ENCODE results near the gene IMPA2.
"Not testable (repeated sequence)": the region's sequence is repeated elsewhere in the genome, so short reads cannot be mapped to it uniquely, and the experiment has no call there.

IMPA2 gene

GRCh38 chr18:11963991-11964484 lies 17.3 kb upstream of the IMPA2 start:
- no peak for DNase-seq

DNA sequence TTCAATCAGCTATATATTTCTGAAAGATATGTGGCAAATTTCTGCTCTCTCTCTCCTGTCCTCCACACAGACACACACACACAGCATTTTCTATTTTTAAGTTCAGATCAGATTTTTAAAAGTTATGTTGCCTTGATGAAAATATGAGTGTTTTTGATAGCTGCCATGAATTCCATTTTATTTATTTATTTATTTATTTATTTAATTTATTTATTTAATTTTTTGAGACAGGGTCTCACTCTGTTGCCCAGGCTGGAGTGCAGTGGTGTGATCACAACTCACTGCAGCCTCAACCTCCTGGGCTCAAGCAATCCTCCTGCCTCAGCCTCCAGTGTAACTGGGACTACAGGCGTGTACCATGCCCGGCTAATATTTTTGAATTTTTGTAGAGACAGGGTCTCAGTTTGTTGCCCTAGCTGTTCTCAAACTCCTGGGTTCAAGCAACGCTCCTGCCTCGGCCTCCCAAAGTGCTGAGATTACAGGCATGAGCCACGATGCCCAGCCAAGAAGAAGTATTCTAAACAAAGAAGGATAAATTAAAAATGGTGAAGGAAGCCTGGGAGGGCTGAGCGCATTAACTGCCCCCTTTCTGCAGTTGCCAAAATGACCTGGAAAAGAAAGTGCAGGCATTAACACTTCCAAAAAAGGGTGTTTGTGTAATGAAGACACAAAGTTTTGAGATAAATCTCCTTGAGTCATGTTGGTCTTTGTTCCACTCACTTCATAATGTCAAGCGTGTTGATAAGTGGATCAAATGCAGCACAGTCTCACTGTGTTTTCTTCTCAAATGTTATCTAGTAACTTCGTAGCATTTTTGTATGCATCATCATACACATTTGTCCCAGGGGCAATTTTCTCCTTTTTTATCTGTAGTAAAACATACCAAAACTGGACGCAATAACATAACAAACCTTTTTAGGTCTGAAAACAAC lies 11.1 kb upstream of the IMPA2 start:
- no peak for DNase-seq

DNA sequence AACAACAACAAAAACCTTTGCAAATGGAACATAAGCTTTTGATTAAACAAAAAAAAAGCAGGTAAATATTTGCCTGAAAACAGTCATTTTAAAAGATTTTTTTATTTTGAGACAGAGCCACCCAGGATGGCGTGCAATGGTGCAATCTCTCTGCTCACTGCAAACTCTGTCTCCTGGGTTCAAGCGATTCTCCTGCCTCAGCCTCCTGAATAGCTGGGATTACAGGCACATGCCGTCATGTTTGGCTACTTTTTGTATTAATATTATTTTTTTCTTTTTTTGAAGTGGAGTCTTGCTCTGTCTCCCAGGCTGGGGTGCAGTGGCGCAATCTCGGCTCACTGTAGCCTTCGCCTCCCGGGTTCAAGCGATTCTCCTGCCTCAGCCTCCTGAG lies 10.5 kb upstream of the IMPA2 start:
- DNase-seq, result not testable (repeated sequence)

- no peak for DNase-seq
Measured at GRCh38 chr18:11972371-11973174, 8.7 kb upstream of the IMPA2 start.

- no peak for DNase-seq
Measured at GRCh38 chr18:11974741-11975325, 6.5 kb upstream of the IMPA2 start.

GRCh38 chr18:11975723-11976122 lies 5.6 kb upstream of the IMPA2 start:
- no peak for DNase-seq

DNA sequence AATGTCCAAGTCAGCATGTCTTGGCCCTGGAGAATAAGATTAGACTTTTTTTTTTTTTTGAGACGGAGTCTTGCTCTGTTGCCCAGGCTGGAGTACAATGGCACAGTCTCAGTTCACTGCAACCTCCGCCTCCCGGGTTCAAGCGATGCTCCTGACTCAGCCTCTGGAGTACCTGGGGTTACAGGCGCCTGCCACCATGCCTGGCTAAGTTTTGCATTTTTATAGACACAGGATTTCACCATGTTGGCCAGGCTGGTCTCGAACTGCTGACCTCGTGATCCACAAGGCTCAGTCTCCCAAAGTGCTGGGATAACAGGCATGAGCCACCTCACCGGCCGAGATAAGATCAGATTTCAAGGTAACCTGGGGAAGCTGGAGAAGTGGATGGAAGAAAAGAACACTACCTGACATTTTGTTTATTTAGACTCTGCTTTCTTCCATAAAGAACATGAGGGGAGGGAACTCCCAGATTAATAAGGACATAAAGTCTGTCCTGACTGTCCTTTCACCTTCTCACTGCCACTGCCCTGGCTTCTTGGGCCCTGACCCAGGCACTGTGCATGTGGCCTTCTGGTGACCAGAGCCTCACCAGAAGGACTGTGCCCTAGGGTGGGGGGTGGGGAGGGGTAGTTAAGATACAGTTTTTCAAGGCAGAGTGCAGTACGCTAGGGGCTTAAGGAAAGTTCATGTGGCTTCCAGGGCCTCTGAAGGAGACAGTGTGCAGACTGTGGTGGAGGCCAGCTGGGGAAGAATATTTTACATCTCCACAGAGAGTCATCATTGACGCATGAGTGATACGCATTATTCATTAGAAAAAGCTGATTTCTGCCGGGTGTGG lies 4.8 kb upstream of the IMPA2 start:
- DNase-seq, result no peak

GRCh38 chr18:11977153-11977466 lies 4.2 kb upstream of the IMPA2 start:
- no peak for DNase-seq

- no peak for DNase-seq
Measured at GRCh38 chr18:11978956-11979355, 2.4 kb upstream of the IMPA2 start.

- DNase-seq, result no peak
Measured at GRCh38 chr18:11980163-11980493, 1.2 kb upstream of the IMPA2 start.

DNA sequence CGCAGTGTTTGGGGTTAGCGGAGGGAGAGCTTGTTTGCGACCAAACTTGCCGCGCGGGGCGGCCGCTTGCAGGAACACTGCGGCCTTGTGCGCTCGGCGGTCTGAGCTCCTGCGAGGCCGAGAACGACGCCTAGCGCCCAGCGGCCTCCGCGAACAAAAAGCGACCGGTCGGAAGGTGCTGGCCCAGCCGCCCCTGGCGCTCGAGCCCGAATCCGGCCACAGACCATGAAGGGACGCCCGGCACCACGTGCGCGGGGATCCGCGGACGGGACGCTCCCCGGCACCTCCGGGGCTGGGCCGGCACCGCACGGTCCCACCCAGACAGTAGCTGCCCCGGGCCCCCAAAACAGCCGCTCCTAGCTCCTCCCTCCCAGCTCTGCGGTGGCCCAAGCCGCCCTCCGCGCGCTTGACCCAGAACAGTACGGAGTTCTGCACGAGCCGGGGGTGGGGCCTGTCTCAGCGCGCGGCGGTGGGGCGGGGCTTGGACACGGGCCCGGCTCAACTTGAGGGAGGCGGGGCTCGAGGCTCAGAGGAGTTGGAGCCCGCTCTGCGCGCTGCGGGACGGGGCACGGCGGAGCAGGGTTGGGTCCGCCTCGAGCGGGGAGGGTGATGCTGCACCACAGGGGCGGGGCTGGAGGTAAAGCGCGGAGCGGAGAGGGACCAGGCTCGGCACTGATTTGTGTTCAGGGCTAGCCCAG lies 664 bp upstream of the IMPA2 start:
- DNase-seq, result no peak

DNA sequence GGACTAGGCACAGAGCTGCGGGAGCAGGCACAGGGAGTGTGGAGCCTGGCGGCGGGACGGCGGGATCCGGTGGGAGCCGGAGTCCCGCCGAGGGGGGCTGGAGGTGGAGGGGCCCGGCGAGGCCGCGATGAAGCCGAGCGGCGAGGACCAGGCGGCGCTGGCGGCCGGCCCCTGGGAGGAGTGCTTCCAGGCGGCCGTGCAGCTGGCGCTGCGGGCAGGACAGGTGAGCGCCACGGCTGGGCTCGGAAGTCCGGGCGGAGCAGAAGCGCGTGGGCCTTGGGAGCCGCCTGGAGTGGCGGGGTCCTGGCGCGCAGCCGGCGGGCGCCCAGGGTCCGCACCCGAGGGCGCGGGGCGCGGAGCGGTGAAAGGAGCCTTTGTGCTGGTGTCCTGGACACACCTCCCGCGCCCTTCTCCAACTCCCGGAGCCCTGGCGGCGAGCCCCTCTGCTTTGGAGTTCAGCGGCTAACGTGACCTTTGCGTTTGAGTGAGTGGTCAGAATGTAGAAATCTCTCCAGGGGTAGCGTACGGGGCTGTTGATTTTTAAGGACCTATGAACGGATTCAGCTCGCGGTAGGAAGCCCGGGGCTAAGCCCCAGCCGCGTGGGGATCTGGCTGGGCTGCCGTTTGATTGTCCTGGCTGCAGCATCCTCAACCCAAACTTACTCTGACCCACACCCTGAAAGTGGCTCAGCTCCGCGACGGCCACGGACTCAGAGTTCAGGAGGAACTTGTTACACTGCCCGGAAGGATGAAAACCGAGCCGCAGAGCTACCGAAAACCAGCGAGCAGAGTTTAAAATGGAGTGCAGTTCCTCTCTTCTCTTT lies 448 bp downstream of the IMPA2 start:
- DNase-seq, result no peak

- DNase-seq, result no peak
Measured at GRCh38 chr18:11982981-11983380, 1.7 kb downstream of the IMPA2 start.

GRCh38 chr18:11983592-11983991 lies 2.3 kb downstream of the IMPA2 start:
- no peak for DNase-seq

GRCh38 chr18:11984091-11984490 lies 2.8 kb downstream of the IMPA2 start:
- DNase-seq, result no peak

- DNase-seq, result no peak
Measured at GRCh38 chr18:11985586-11985985, 4.3 kb downstream of the IMPA2 start.

- DNase-seq, result no peak
Measured at GRCh38 chr18:11986061-11986460, 4.8 kb downstream of the IMPA2 start.

GRCh38 chr18:11987527-11987926 lies 6.2 kb downstream of the IMPA2 start:
- no peak for DNase-seq

GRCh38 chr18:11989174-11989573 lies 7.9 kb downstream of the IMPA2 start:
- no peak for DNase-seq

GRCh38 chr18:11989966-11990380 lies 8.7 kb downstream of the IMPA2 start:
- DNase-seq, result no peak

DNA sequence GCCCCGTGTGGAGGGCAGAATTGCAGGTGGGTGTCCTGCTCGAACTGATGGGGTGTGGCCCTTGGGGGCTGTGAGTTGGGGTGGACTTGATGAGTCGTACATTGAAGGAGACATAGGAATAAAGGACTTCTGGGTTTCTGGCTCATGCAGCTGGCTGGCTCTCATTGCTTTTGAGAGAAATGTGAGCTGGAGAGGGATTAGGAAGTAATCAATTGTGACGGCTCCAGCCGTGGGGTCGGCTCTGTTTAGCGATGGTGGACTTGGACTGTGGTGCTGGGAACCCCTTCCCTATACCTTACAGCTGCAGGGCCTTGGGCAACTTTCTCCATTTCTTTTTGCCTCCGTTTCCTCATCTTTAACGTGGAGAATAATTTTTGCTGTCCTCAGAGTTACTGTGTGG lies 9.2 kb downstream of the IMPA2 start:
- no peak for DNase-seq

All from NCI-H1694 treated with DMSO at 0.1 percent for 48 hours (cell line).